Stimulated activated CD4-positive, alpha-beta T cell treated with anti-CD3 and anti-CD28 coated beads, Interleukin-1b, Interleukin-23, amount 100 ng/mL, for 24 hours (primary cell): Measurements from ENCODE around the gene CBARP.

Experiments
- DNase-seq, 4 experiments: peaks; one replicate each; pipeline ENCODE4 v3.0.0-alpha.2; 2020; ENCODE audit warnings: low read depth in 4 of 4, low spot score in 1 of 4

The CBARP gene

GRCh38 chr19:1237754-1238368 is at the start of gene CBARP:
CBARP (minus strand) TSS chr19:1238005; CDS start chr19:1236100, 1,905 bp downstream.
- no peak for DNase-seq

- DNase-seq = no peak
Measured at GRCh38 chr19:1286487-1287353, 48.9 kb upstream of the CBARP start.

- DNase-seq = no peak
Measured at GRCh38 chr19:1285737-1286360, 48.0 kb upstream of the CBARP start, which contains the start of gene EFNA2. EFNA2 (plus strand) TSS chr19:1285873; CDS start chr19:1286169, 296 bp downstream.

GRCh38 chr19:1284979-1285736 is 47.4 kb upstream of the CBARP start:
- DNase-seq = no peak

- DNase-seq = no peak
Measured at GRCh38 chr19:1284293-1284978, 46.6 kb upstream of the CBARP start.

GRCh38 chr19:1283917-1284292 is 46.1 kb upstream of the CBARP start:
- no peak for DNase-seq

- DNase-seq = no peak
Measured at GRCh38 chr19:1283207-1283916, 45.6 kb upstream of the CBARP start.

- no peak for DNase-seq
Measured at GRCh38 chr19:1282588-1283206, 44.9 kb upstream of the CBARP start.

GRCh38 chr19:1281569-1282287 is 43.9 kb upstream of the CBARP start:
- DNase-seq = no peak

GRCh38 chr19:1280636-1281568 is 43.1 kb upstream of the CBARP start:
- no peak for DNase-seq

- DNase-seq = peak in 3 of 4 experiments; percentile 65 to 67 (median 66)
Measured at GRCh38 chr19:1279782-1280341, 42.1 kb upstream of the CBARP start.

- no peak for DNase-seq
Measured at GRCh38 chr19:1278713-1279660, 41.2 kb upstream of the CBARP start.

GRCh38 chr19:1278074-1278473 is 40.3 kb upstream of the CBARP start:
- DNase-seq = no peak

- DNase-seq = no peak
Measured at GRCh38 chr19:1277061-1277460, 39.3 kb upstream of the CBARP start.

GRCh38 chr19:1276628-1277022 is 38.8 kb upstream of the CBARP start:
- DNase-seq = no peak

GRCh38 chr19:1275976-1276627 is 38.3 kb upstream of the CBARP start:
- DNase-seq = no peak
